Measurements from ENCODE around the gene SBK2. TPM values are rescaled to one million over a fixed set of nuclear protein-coding genes. Genes with fewer than 3 reads are reported as not detected.
"Not testable (repeated sequence)": the region's sequence is repeated elsewhere in the genome, so short reads cannot be mapped to it uniquely, and the experiment has no call there.

Gene SBK2
- total RNA-seq, 1 donor from 2014 or later, result 0.42 TPM

DNA sequence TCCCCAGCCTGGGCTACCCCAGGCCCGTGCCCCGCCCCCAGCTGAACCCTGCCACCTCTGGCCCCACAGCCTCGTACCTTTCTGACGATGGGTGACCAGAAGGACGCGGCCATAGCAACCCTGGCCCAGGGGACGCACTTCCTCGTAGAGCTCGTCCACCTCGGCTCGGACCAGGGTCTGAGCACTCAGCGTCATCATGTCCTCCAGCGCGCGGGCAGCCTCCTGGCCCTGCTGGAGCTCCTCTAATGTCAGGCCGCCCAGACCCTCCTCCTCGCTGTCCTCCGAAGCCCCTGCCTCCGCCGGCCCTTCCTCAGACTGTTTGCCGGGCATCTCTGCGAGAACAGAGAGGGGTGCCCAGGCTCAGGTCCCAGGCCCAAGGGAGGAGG lies 975 bp downstream of the SBK2 start:
- H3K4me3 Mint-ChIP-seq (ENCODE audit: unreplicated experiment), result no peak overlapping the region
- DNase-seq, result no peak
- peaks cover 4% of the 10 kb centered on the region for H3K27me3 Mint-ChIP-seq (ENCODE audit: unreplicated experiment)
- H3K27ac Mint-ChIP-seq (ENCODE audit: unreplicated experiment), result no peak overlapping the region
- H3K4me1 Mint-ChIP-seq (ENCODE audit: low read depth, unreplicated experiment), result peaks cover 7% of the 10 kb centered on the region
- H3K36me3 Mint-ChIP-seq (ENCODE audit: unreplicated experiment), result no peaks in the 10 kb centered on the region
- no peak for TF ChIP-seq CTCF (IDR thresholded peaks at IDR 0.05; ENCODE audit: partially characterized antibody, unreplicated experiment)
- H3K9me3 Mint-ChIP-seq (ENCODE audit: unreplicated experiment), result peaks cover 3% of the 10 kb centered on the region

DNA sequence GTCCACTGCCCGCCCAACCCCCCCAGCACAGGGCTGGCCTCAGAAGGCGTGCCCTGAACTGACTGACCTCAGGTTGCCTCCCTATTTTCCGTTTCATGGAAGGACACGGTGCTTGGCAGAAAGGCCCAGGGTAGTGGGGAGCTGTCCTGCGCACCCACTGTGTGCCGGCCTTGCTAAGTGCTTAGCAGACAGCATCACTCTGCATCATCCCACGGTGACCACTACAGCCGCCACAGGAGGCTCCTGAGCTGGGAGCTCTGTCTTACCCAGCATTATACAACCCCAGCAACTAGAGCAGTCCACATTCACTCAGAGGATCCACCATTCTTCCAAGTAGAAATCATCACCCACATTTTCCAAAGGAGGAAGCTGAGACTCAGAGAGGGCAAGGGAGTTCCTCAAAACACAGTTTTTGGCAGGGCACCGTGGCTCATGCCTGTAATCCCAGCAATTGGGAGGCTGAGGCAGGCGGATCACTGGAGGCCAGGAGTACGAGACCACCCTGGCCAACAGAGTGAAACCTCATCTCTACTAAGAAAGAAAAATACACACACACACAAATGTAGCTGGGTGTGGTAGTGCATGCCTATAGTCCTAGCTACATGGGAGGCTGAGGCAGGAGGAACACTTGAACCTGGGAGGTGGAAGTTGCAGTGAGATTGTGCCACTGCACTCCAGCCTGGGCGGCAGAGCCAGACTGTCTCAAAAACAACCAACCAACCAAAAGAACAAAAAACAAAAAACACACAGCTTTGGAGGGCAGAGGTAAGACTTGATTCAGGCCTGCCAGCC lies 1.6 kb downstream of the SBK2 start:
- H3K27ac Mint-ChIP-seq (ENCODE audit: unreplicated experiment), result no peak overlapping the region
- H3K9me3 Mint-ChIP-seq (ENCODE audit: unreplicated experiment), result peaks cover 3% of the 10 kb centered on the region
- H3K36me3 Mint-ChIP-seq (ENCODE audit: unreplicated experiment), result no peaks in the 10 kb centered on the region
- no peak for TF ChIP-seq CTCF (IDR thresholded peaks at IDR 0.05; ENCODE audit: partially characterized antibody, unreplicated experiment)
- peaks cover 4% of the 10 kb centered on the region for H3K27me3 Mint-ChIP-seq (ENCODE audit: unreplicated experiment)
- no peak for DNase-seq
- H3K4me3 Mint-ChIP-seq (ENCODE audit: unreplicated experiment), result no peak overlapping the region
- H3K4me1 Mint-ChIP-seq (ENCODE audit: low read depth, unreplicated experiment), result peaks cover 7% of the 10 kb centered on the region

DNA sequence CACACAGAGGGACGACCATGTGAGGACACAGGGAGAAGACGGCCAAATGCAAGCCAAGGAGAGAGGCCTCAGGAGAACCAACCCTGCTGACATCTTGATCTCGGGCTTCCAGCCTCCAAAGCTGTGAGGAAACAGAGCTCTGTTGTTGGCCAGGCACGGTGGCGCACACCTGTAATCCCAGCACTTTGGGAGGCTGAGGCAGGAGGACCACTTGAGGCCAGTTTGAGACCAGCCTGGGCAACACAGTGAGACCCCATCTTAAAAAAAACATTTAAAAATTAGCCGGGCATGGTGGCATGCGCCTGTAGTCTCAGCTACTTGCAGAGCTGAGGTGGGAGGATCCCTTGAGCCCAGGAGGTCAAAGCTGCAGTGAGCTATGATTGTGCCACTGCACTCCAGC lies 2.7 kb downstream of the SBK2 start:
- H3K4me3 Mint-ChIP-seq (ENCODE audit: unreplicated experiment); H3K27me3 Mint-ChIP-seq (ENCODE audit: unreplicated experiment); DNase-seq; H3K9me3 Mint-ChIP-seq (ENCODE audit: unreplicated experiment); H3K4me1 Mint-ChIP-seq (ENCODE audit: low read depth, unreplicated experiment); H3K27ac Mint-ChIP-seq (ENCODE audit: unreplicated experiment); H3K36me3 Mint-ChIP-seq (ENCODE audit: unreplicated experiment): not testable (repeated sequence)

DNA sequence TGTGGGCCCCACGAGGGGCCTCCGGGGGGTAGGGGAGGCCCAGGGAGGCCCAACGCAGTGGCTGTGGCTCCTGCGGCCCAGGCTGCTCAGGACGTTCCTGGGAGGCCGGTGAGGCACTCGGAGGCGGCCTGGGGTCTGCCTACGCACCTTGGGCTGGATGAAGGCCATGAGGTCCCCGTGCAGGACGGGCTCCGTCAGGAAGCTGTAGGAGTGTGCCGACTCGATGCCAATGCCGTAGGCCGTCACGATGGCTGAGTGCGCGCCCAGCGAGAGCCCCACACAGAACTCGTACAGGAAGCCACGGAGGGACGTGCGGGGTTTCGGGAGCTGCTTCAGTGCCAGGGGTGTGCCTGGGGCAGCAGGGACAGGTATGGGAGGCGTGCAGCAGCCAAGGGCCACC lies 5.9 kb downstream of the SBK2 start:
- Mint-ChIP-seq H3K27ac (ENCODE audit: unreplicated experiment) (no peak overlapping the region), H3K4me3 (ENCODE audit: unreplicated experiment) (no peak overlapping the region), H3K9me3 (ENCODE audit: unreplicated experiment) (peaks cover 3% of the 10 kb centered on the region), H3K36me3 (ENCODE audit: unreplicated experiment) (no peaks in the 10 kb centered on the region), H3K27me3 (ENCODE audit: unreplicated experiment) (no peaks in the 10 kb centered on the region), H3K4me1 (ENCODE audit: low read depth, unreplicated experiment) (no peaks in the 10 kb centered on the region)
- no peak for TF ChIP-seq CTCF (IDR thresholded peaks at IDR 0.05; ENCODE audit: partially characterized antibody, unreplicated experiment)
- DNase-seq, result no peak

- Mint-ChIP-seq H3K27ac (ENCODE audit: unreplicated experiment) (no peak overlapping the region), H3K4me3 (ENCODE audit: unreplicated experiment) (no peak overlapping the region), H3K27me3 (ENCODE audit: unreplicated experiment) (peaks cover 2% of the 10 kb centered on the region), H3K9me3 (ENCODE audit: unreplicated experiment) (peaks cover 5% of the 10 kb centered on the region), H3K4me1 (ENCODE audit: low read depth, unreplicated experiment) (peaks cover 2% of the 10 kb centered on the region), H3K36me3 (ENCODE audit: unreplicated experiment) (no peaks in the 10 kb centered on the region)
- no peak for TF ChIP-seq CTCF (IDR thresholded peaks at IDR 0.05; ENCODE audit: partially characterized antibody, unreplicated experiment)
- no peak for DNase-seq
These were observed 7.2 kb downstream of the SBK2 start for GRCh38 chr19:55529636-55530234.

Measured in glutamatergic neuron (in vitro differentiated cells).